ENCODE data around the gene MFSD2A. TPM values are rescaled to one million over a fixed set of nuclear protein-coding genes. Genes with fewer than 3 reads are reported as not detected.

Gene MFSD2A
- total and polyA plus RNA-seq, 9 of the 15 experiments (the other 6 are each of a cell fraction or from before 2014, with no cell fraction given), result 0.06 to 0.40 (median 0.15) TPM; not detected in 4

GRCh38 chr1:39973503-39974135, 18.7 kb downstream of the MFSD2A start (continued):
- TF ChIP-seq, protein P1, sequence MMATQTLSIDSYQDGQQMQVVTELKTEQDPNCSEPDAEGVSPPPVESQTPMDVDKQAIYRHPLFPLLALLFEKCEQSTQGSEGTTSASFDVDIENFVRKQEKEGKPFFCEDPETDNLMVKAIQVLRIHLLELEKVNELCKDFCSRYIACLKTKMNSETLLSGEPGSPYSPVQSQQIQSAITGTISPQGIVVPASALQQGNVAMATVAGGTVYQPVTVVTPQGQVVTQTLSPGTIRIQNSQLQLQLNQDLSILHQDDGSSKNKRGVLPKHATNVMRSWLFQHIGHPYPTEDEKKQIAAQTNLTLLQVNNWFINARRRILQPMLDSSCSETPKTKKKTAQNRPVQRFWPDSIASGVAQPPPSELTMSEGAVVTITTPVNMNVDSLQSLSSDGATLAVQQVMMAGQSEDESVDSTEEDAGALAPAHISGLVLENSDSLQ (IDR thresholded peaks at IDR 0.05), result no peak
- no peak for TF ChIP-seq GABPA (tag; conservative IDR thresholded peaks at IDR 0.05; ENCODE audit: low read depth)
- TF ChIP-seq, protein P2, sequence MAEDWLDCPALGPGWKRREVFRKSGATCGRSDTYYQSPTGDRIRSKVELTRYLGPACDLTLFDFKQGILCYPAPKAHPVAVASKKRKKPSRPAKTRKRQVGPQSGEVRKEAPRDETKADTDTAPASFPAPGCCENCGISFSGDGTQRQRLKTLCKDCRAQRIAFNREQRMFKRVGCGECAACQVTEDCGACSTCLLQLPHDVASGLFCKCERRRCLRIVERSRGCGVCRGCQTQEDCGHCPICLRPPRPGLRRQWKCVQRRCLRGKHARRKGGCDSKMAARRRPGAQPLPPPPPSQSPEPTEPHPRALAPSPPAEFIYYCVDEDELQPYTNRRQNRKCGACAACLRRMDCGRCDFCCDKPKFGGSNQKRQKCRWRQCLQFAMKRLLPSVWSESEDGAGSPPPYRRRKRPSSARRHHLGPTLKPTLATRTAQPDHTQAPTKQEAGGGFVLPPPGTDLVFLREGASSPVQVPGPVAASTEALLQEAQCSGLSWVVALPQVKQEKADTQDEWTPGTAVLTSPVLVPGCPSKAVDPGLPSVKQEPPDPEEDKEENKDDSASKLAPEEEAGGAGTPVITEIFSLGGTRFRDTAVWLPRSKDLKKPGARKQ (CRISPR knock-in tag; IDR thresholded peaks at IDR 0.05), result no peak
- no peak for TF ChIP-seq ZNF263 (CRISPR knock-in tag; IDR thresholded peaks at IDR 0.05; ENCODE audit: borderline replicate concordance)
- no peak for TF ChIP-seq MLLT1 (IDR thresholded peaks at IDR 0.05)
- TF ChIP-seq ARID2 (IDR thresholded peaks at IDR 0.05), result peak; percentile 94
- TF ChIP-seq, protein P3, sequence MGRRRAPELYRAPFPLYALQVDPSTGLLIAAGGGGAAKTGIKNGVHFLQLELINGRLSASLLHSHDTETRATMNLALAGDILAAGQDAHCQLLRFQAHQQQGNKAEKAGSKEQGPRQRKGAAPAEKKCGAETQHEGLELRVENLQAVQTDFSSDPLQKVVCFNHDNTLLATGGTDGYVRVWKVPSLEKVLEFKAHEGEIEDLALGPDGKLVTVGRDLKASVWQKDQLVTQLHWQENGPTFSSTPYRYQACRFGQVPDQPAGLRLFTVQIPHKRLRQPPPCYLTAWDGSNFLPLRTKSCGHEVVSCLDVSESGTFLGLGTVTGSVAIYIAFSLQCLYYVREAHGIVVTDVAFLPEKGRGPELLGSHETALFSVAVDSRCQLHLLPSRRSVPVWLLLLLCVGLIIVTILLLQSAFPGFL (CRISPR knock-in tag; IDR thresholded peaks at IDR 0.05), result no peak
- no peak for TF ChIP-seq FOXO4 (CRISPR knock-in tag; IDR thresholded peaks at IDR 0.05)
- TF ChIP-seq ZNF668 (CRISPR knock-in tag; IDR thresholded peaks at IDR 0.05), result no peak
- TF ChIP-seq, protein P4, sequence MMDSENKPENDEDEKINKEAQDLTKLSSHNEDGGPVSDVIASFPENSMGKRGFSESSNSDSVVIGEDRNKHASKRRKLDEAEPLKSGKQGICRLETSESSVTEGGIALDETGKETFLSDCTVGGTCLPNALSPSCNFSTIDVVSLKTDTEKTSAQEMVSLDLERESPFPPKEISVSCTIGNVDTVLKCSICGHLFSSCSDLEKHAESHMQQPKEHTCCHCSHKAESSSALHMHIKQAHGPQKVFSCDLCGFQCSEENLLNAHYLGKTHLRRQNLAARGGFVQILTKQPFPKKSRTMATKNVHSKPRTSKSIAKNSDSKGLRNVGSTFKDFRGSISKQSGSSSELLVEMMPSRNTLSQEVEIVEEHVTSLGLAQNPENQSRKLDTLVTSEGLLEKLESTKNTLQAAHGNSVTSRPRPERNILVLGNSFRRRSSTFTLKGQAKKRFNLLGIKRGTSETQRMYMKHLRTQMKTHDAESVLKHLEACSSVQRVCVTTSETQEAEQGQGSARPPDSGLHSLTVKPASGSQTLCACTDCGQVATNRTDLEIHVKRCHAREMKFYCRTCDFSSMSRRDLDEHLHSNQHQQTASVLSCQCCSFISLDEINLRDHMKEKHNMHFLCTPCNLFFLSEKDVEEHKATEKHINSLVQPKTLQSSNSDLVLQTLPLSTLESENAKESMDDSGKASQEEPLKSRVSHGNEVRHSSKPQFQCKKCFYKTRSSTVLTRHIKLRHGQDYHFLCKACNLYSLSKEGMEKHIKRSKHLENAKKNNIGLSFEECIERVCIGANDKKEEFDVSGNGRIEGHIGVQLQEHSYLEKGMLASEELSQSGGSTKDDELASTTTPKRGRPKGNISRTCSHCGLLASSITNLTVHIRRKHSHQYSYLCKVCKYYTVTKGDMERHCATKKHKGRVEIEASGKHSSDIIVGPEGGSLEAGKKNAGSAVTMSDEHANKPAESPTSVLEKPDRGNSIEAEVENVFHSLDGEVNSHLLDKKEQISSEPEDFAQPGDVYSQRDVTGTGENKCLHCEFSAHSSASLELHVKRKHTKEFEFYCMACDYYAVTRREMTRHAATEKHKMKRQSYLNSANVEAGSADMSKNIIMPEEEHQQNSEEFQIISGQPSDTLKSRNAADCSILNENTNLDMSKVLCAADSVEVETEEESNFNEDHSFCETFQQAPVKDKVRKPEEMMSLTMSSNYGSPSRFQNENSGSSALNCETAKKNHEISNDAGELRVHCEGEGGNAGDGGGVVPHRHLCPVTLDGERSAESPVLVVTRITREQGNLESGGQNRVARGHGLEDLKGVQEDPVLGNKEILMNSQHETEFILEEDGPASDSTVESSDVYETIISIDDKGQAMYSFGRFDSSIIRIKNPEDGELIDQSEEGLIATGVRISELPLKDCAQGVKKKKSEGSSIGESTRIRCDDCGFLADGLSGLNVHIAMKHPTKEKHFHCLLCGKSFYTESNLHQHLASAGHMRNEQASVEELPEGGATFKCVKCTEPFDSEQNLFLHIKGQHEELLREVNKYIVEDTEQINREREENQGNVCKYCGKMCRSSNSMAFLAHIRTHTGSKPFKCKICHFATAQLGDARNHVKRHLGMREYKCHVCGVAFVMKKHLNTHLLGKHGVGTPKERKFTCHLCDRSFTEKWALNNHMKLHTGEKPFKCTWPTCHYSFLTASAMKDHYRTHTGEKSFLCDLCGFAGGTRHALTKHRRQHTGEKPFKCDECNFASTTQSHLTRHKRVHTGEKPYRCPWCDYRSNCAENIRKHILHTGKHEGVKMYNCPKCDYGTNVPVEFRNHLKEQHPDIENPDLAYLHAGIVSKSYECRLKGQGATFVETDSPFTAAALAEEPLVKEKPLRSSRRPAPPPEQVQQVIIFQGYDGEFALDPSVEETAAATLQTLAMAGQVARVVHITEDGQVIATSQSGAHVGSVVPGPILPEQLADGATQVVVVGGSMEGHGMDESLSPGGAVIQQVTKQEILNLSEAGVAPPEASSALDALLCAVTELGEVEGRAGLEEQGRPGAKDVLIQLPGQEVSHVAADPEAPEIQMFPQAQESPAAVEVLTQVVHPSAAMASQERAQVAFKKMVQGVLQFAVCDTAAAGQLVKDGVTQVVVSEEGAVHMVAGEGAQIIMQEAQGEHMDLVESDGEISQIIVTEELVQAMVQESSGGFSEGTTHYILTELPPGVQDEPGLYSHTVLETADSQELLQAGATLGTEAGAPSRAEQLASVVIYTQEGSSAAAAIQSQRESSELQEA (IDR thresholded peaks at IDR 0.05; ENCODE audit: low read depth), result no peak
- no peak for TF ChIP-seq NONO (IDR thresholded peaks at IDR 0.05; ENCODE audit: low read depth in 2 of 2, low read length in 1 of 2)
- no peak for TF ChIP-seq MCM7 (IDR thresholded peaks at IDR 0.05)

Data from K562 (cell line).